RCC 7860 (cell line): Measurements from ENCODE around the gene RNU4-1.
"Not testable (repeated sequence)": the region's sequence is repeated elsewhere in the genome, so short reads cannot be mapped to it uniquely, and the experiment has no call there.

ENCODE experiments used
- DNase-seq: peaks from one replicate; pipeline ENCODE4 v3.0.0-alpha.2; 2015; ENCODE audit warnings: low spot score
- FAIRE-seq: peaks from 2 replicates; lab custom pipeline; 2012; peaks lifted over from hg19 to GRCh38; lab: Jason Lieb, UNC

The RNU4-1 gene

DNA sequence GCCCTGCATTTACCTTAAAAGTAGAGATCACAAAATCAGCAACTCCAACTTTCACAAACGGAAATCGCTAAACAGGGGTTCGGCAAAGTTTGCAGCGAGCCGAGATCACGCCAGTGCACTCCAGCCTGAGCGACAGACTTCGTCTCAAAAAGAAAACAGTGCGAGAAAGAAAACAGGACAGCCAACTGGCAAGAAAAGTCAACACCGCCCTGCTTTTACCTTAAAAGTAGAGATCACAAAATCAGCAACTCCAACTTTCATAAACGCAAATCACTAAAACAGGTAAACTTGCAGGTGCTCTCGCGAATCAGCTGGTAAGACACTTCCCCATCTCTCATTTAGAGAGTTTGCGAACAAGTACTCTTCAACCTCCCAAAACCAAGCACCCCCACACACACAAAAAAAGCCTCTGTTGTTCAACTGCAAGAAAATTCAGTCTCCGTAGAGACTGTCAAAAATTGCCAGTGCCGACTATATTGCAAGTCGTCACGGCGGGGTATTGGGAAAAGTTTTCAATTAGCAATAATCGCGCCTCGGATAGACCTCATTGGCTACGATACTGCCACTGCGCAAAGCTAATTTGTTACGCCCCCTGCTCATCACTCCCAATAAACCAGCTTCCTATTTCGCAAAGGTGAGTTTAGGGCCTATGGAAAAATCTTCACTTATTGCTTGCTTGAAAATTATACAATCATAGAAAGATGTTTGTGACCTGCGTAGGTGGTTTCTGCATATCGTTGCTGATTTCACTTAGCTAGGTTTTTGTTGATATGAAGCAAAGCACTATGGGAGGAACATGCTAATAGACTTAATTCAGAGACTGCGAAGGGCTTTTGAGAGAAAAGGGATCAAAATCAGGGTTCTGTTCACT is at the start of gene RNU4-1:
RNU4-1 (minus strand) TSS at position 577 of the 871 bp plus-strand sequence.
- FAIRE-seq (peak; percentile 81), DNase-seq (peak; percentile 96)

DNA sequence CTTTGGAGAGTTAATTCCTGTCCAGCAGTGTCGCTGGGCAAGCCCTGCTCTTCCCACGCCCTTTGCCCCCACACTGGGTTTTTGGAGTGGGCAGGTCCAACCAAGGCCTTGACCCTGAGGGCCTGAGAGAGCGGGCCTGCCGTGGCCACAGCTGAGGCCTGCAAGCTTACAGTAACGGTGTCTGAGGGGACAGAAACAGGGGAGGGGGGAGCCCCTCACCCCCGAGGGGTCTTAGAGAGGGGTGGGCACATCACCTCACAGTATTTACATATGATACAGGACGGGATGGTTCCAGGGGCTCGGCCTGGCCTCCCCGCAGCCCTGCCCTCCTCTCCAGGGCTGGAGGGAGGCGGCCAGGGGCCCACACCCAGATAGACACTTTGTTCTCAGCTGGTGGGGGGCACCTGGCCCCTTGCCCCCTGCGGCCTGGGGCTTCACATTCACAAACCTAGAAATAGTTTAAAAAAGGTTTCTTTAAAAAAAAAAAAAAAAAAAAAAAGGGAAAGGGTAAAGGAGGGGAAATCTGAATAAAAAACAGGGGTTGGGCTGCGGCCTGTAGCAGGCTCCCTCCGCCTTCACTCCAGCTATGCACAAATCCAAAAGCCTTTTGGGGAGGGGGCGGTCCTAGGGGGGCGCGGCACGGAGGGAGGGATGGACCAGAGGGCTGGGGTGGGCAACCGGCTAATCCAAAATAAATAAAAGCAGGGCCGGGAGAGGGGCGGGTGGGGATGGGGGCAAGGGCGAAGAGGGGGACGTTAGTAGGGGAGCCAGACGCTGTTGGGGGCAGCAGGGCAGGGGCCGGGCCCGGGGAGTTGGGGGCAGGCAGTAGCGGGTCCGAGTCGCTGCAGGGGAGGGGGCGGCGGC is 49.4 kb upstream of the RNU4-1 start:
- FAIRE-seq (no peak), DNase-seq (no peak)

GRCh38 chr12:120339256-120339655 is 46.2 kb upstream of the RNU4-1 start:
- no peak for FAIRE-seq
- DNase-seq = no peak

DNA sequence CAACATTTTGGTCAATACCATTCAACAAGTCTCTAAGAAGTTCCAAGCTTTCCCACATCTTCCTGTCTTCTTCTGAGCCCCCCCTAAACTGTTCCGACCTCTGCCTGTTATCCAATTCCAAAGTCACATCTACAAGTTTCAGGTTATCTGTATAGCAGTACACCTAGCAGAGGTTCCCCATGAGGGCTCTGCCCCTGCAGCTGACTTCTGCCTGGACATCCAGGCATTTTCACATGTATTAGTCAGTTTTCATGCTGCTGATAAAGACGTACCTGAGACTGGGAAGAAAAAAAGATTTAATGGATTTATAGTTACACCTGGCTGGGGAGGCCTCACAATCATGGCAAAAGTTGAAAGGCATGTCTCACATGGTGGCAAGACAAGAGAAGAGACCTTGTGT is 44.7 kb upstream of the RNU4-1 start:
- no peak for DNase-seq
- no peak for FAIRE-seq

DNA sequence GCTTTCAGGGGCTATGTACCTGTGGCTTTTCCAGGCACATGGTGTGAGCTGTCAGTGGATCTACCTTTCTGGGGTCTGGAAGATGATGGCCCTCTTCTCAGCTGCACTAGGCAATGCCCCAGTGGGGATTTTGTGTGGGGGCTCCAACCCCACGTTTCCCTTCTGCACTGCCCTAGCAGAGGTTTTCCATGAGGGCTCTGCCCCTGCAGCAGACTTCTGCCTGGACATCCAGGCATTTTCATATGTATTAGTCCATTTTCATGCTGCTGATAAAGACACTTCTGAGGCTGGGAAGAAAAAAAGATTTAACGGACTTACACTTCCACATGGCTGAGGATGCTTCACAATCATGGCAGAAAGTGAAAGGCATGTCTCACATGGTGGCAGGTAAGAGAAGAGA is 43.4 kb upstream of the RNU4-1 start:
- FAIRE-seq = not testable (repeated sequence)

GRCh38 chr12:120335447-120335846 is 42.4 kb upstream of the RNU4-1 start:
- FAIRE-seq = not testable (repeated sequence)
- DNase-seq = peak; percentile 50

More for the DNA sequence above, 43.4 kb upstream of the RNU4-1 start:
- not testable (repeated sequence) for DNase-seq

GRCh38 chr12:120332523-120332922 is 39.5 kb upstream of the RNU4-1 start:
- DNase-seq = no peak
- FAIRE-seq = no peak

DNA sequence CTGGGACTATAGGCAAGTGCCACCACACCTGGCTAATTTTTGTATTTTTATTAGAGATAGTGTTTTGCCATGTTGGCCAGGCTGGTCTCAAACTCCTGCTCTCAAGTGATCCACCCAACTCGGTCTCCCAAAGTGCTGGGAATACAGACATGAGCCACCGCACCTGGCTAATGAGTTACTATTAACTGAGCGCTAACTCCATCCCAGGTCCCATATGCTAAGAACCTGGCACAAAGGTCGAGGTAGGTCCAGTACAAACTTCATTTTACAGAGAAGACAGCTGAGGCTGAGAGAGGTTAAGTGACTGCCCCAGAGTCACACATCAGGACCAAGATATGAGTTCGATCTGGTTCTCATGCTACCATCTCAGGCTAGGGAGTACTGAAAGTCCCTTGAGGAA is 39.0 kb upstream of the RNU4-1 start:
- DNase-seq (no peak), FAIRE-seq (no peak)

DNA sequence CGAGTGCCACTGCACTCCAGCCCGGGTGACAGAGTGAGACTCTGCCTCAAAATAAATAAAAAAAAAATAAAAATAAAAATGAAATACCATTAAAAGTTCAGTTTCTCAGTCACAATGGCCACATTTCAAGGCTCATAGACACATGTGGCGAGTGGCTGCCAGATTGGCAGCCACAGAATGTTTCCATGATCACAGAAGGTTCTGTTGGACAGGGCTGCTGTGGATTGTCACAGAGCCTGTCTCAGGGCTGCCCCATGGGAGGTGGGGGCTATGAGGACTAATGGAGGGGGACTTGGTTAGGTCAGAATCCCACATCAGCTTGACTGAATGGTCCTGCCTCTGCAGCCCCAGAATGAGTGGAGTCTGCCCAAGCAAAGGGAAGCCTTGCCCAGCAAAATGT is 38.4 kb upstream of the RNU4-1 start:
- FAIRE-seq (no peak), DNase-seq (no peak)

DNA sequence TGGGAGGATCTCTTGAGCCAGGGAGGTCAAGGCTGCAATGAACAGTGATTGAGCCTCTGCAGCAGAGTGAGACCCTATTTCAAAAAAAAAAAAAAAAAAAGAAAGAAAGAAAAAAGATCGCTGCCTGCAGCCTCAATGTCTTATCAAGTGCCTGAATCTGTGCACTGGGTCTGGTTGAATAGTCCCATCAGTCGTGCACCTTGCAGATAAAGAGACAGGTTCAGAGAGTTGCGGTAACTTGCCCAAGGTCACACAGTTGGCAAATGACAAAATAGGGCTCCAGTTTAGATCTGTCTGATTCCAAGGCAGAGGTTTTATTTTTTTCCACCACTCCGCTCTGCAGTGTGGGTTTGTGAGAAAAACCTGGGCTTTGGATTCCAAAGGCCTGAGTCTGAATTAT is 35.2 kb upstream of the RNU4-1 start:
- DNase-seq = no peak
- no peak for FAIRE-seq

GRCh38 chr12:120327593-120327992 is 34.6 kb upstream of the RNU4-1 start, which contains the start of gene PLA2G1B:
TSS of gene PLA2G1B (minus strand) at chr12:120327779. CDS start at chr12:120327753, 26 bp downstream.
- DNase-seq = no peak
- FAIRE-seq = no peak

GRCh38 chr12:120324841-120325417 is 31.9 kb upstream of the RNU4-1 start:
- FAIRE-seq = no peak
- no peak for DNase-seq

GRCh38 chr12:120323772-120324171 is 30.7 kb upstream of the RNU4-1 start:
- FAIRE-seq = no peak
- DNase-seq = no peak

DNA sequence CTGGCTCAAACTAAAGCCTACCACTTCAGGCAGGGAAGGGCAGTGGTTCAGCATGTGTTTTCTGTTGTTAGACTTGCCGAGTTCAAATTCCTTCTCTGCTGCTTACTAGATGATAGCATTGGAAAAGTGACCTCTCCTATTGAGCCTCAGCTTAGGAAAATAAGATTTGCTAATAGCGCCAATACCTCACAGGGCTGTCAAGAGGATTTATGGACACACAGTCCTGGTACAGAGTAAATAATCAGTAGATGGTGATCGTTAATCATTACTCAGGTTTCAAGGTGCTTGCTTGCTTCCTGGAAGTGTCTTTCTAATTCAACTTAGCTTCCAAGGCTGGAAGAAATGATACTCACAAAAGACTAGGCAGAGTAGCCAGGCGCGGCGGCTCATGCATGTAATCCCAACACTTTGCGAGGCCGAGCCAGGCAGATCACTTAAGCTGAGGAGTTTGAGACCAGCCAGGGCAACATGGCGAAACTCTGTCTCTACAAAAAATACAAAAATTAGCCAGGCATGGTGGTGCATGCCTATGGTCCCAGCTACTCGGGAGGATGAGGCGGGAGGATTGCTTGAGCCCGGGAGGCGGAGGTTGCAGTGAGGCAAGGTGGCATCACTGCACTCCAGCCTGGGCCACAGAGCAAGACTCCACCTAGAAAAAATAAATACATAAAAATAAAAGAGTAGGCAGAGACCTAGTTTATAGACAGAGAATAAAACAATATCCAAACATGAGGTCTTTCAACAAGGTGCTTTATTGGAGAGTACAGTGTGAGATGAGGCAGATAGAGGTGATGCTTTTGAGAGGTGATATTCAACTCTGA is 28.6 kb upstream of the RNU4-1 start:
- DNase-seq = no peak
- FAIRE-seq = no peak

DNA sequence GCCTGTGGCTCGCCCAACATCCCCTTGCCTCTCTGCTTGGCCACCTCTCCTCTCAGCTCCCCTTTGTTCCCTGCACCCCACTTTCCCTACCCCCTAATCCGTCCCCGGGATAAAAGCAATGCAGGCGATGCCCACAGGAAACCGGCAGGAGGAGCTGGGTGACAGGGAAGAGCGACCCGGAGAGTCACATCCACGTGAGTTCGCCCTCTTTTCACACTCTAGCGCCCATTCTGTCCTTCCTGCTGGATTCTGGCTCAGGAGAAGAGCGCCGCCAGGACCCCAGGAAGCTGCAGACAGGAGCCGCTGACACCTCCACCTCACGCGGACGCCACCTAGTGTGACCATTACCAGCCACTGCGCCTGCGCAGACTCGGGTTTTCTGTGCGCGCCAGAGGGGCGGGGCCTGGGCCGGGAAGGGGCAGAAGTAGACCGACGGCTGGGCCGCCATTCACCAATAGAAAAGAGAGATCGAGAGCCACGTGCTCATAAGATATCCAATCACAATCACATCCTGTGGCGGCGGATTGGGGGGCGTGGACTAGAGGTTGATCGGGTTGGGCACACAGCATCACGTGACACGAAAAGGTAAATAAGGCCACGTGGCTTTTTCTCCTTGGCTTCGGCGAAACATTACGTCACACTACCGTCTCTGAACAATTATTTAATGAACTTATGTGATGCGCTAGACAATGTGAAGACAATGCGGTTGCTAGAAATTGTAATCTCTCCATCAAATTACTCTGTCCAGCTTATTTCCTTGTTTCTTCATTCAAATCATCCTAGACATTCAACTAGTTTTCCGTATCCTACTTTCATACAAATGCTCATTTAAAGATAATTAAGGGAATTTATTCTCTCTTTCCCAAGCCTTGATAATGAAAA is 24.4 kb upstream of the RNU4-1 start:
- peak; percentile 99 for DNase-seq
- FAIRE-seq = peak; percentile 94

DNA sequence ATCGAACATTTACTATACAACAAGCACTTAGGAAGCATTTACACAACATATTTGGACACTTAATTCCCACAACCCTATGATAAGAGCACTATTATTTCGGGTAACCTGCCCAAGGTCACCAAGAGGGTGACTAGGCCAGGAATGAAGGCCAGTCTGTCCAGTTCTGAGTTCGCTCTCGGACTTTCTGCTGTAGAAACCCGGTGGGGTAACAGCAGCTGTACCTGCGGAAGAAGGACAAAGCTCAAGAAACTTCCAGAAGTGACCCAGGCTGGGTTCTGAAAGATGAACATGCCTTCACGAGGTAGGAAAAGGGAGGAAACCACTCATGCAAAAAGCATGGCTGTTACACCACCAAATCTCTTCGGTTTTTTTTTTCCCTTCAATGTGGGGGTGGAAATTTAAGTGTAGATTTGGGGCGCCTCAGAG is 23.8 kb upstream of the RNU4-1 start:
- FAIRE-seq (no peak), DNase-seq (no peak)

- no peak for DNase-seq
Measured at GRCh38 chr12:120314220-120314619, 21.2 kb upstream of the RNU4-1 start.

GRCh38 chr12:120301962-120302815 is 9.2 kb upstream of the RNU4-1 start, which contains the start of gene SIRT4:
TSS of gene SIRT4 (plus strand) at chr12:120302321. CDS start at chr12:120303562, 1,241 bp downstream.
- peak; percentile 77 for DNase-seq
- peak; percentile 84 for FAIRE-seq

More at GRCh38 chr12:120314220-120314619, 21.2 kb upstream of the RNU4-1 start:
- no peak for FAIRE-seq

DNA sequence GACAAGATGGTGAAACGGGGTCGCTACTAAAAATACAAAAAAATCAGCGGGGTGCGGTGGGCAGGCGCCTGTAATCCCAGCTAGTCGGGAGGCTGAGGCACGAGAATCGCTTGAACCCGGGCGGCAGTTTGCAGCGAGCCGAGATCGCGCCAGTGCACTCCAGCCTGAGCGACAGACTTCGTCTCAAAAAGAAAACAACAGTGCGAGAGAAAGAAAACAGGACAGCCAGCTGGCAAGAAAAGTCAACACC is 701 bp downstream of the RNU4-1 start:
- FAIRE-seq = no peak
- no peak for DNase-seq
